Keratinocyte (primary cell): Measurements from ENCODE around the gene CCR6.

Experiments
- CTCF ChIP-seq, 3 experiments: IDR thresholded peaks in 1 of 3; conservative IDR thresholded peaks in 1 of 3; optimal IDR thresholded peaks in 1 of 3; 2 replicates in 2 of 3; 3 replicates in 1 of 3; pipeline versions ENCODE3 to v1.5.1; 2011; ENCODE audit warnings: low read length in 3 of 3, mild to moderate bottlenecking in 3 of 3, moderate library complexity in 2 of 3, control low read depth in 1 of 3, inconsistent platforms in 1 of 3; ENCODE audit not compliant: insufficient read depth in 2 of 3; ENCODE audit errors: extremely low read depth in 1 of 3
- EZH2 ChIP-seq: IDR thresholded peaks from one replicate; pipeline ENCODE4 v1.6.1; 2012; ENCODE audit warnings: inconsistent platforms, mild to moderate bottlenecking, low read length, moderate library complexity

GRCh38 chr6:167100241-167100674 lies 22.6 kb upstream of the CCR6 start:
- no peak for TF ChIP-seq CTCF (optimal IDR thresholded peaks at IDR 0.05 in 1 of 3, IDR thresholded peaks at IDR 0.05 in 1 of 3, conservative IDR thresholded peaks at IDR 0.05 in 1 of 3; ENCODE audit: extremely low read depth in 1 of 3, insufficient read depth in 2 of 3, low read length in 3 of 3)
- TF ChIP-seq EZH2, result no peak
